Measurements from ENCODE around the gene ATXN7. TPM values are rescaled to one million over a fixed set of nuclear protein-coding genes. Genes with fewer than 3 reads are reported as not detected.
A peak's percentile ranks its signal among the peaks of the same experiment; 100 is the strongest.

Gene ATXN7
- polyA plus RNA-seq, 1 experiment = 15.0 TPM

- no peak for DNase-seq (ENCODE audit: low read depth)
- no peaks in the 10 kb centered on the region for H3K27me3 ChIP-seq (ENCODE audit: control insufficient read depth, insufficient read depth, low read length)
- peaks cover 1% of the 10 kb centered on the region; the same call in 1 of the 2 replicates for H3K36me3 ChIP-seq (ENCODE audit: control insufficient read depth, insufficient read depth, low read length)
- POLR2A ChIA-PET = no interaction called here
- H3K4me3 ChIP-seq (ENCODE audit: low read depth, low read length) = no peak overlapping the region
- CTCF ChIA-PET = interaction anchor here (2.1 kb wide), 1 partner anchor 88 kb away, joined by 5 read pairs; no protein-coding TSS in a partner anchor
- no peak for TF ChIP-seq CTCF (IDR thresholded peaks at IDR 0.05; ENCODE audit: insufficient read depth, low read depth, low read length)
These were observed 42.3 kb downstream of the ATXN7 start for GRCh38 chr3:63905731-63906620.

GRCh38 chr3:63908081-63908736 is 44.5 kb downstream of the ATXN7 start:
- no peak for DNase-seq (ENCODE audit: low read depth)
- POLR2A ChIA-PET = no interaction called here
- CTCF ChIA-PET = interaction anchor here (1.1 to 2.1 kb wide), 2 partner anchors 81 to 86 kb away, joined by 5 read pairs; no protein-coding TSS in a partner anchor
- H3K36me3 ChIP-seq (ENCODE audit: control insufficient read depth, insufficient read depth, low read length) = peaks cover 1% of the 10 kb centered on the region; the same call in 1 of the 2 replicates
- H3K4me3 ChIP-seq (ENCODE audit: low read depth, low read length) = no peak overlapping the region
- H3K27me3 ChIP-seq (ENCODE audit: control insufficient read depth, insufficient read depth, low read length) = no peaks in the 10 kb centered on the region
- TF ChIP-seq CTCF (IDR thresholded peaks at IDR 0.05; ENCODE audit: insufficient read depth, low read depth, low read length) = peak; percentile 44

GRCh38 chr3:63908776-63909175 is 45.1 kb downstream of the ATXN7 start:
- TF ChIP-seq CTCF (IDR thresholded peaks at IDR 0.05; ENCODE audit: insufficient read depth, low read depth, low read length) = no peak
- Histone ChIP-seq H3K27me3 (ENCODE audit: control insufficient read depth, insufficient read depth, low read length) (no peaks in the 10 kb centered on the region), H3K4me3 (ENCODE audit: low read depth, low read length) (no peak overlapping the region), H3K36me3 (ENCODE audit: control insufficient read depth, insufficient read depth, low read length) (peaks cover 1% of the 10 kb centered on the region; the same call in 1 of the 2 replicates)
- ChIA-PET POLR2A (no interaction called here), CTCF (no interaction called here)
- no peak for DNase-seq (ENCODE audit: low read depth)

- TF ChIP-seq CTCF (IDR thresholded peaks at IDR 0.05; ENCODE audit: insufficient read depth, low read depth, low read length) = no peak
- peaks cover 1% of the 10 kb centered on the region; the same call in 1 of the 2 replicates for H3K36me3 ChIP-seq (ENCODE audit: control insufficient read depth, insufficient read depth, low read length)
- ChIA-PET POLR2A (no interaction called here), CTCF (interaction anchor here (0.9 to 1.1 kb wide), 2 partner anchors 19 to 560 kb away, joined by 3 read pairs; no protein-coding TSS in a partner anchor)
- DNase-seq (ENCODE audit: low read depth) = no peak
- H3K4me3 ChIP-seq (ENCODE audit: low read depth, low read length) = no peak overlapping the region
- no peaks in the 10 kb centered on the region for H3K27me3 ChIP-seq (ENCODE audit: control insufficient read depth, insufficient read depth, low read length)
These were observed 45.8 kb downstream of the ATXN7 start for GRCh38 chr3:63909431-63909830.

GRCh38 chr3:63910001-63910400 is 46.3 kb downstream of the ATXN7 start:
- no peaks in the 10 kb centered on the region for H3K27me3 ChIP-seq (ENCODE audit: control insufficient read depth, insufficient read depth, low read length)
- ChIA-PET CTCF (interaction anchor here (0.9 to 1.1 kb wide), 2 partner anchors 19 to 560 kb away, joined by 3 read pairs; no protein-coding TSS in a partner anchor), POLR2A (no interaction called here)
- H3K4me3 ChIP-seq (ENCODE audit: low read depth, low read length) = no peak overlapping the region
- TF ChIP-seq CTCF (IDR thresholded peaks at IDR 0.05; ENCODE audit: insufficient read depth, low read depth, low read length) = no peak
- H3K36me3 ChIP-seq (ENCODE audit: control insufficient read depth, insufficient read depth, low read length) = peaks cover 1% of the 10 kb centered on the region; the same call in 1 of the 2 replicates
- DNase-seq (ENCODE audit: low read depth) = no peak

All from BJ (cell line).